Esophagus muscularis mucosa (tissue), 3 donors: ENCODE measurements around the gene MRPS2.

Experiments used
- CTCF ChIP-seq, 3 experiments: fragments of 200-600 bp in 2 of 3; fragments of 450-650 bp in 1 of 3; sonication (generic) in 2 of 3; IDR thresholded peaks; one replicate each; pipeline ENCODE4 v1.5.1; 2017 to 2019; ENCODE audit warnings: antibody characterized with exemption in 3 of 3, mild to moderate bottlenecking in 2 of 3, moderate library complexity in 1 of 3
- POLR2A ChIP-seq: fragments of 450-650 bp; IDR thresholded peaks from one replicate; pipeline ENCODE4 v1.6.1; 2017; ENCODE audit warnings: antibody characterized with exemption, moderate library complexity, mild to moderate bottlenecking, low read depth
- POLR2AphosphoS5 ChIP-seq, 2 donors: sonication (generic); formaldehyde crosslinking; IDR thresholded peaks; one replicate each; pipeline ENCODE4 v1.6.1; 2017; ENCODE audit warnings: antibody characterized with exemption in 2 of 2

- no peak for TF ChIP-seq POLR2AphosphoS5 (IDR thresholded peaks at IDR 0.05)
- no peak for TF ChIP-seq POLR2A
- no peak for TF ChIP-seq CTCF (IDR thresholded peaks at IDR 0.05)
Observed at GRCh38 chr9:135480940-135481310, 19.6 kb upstream of the MRPS2 start.
